Body of pancreas (tissue), 4 donors: Measurements from ENCODE around the gene RNU7-1. TPM values are rescaled to one million over a fixed set of nuclear protein-coding genes. Genes with fewer than 3 reads are reported as not detected.
A peak's percentile ranks its signal among the peaks of the same experiment; 100 is the strongest.

Source experiments
- ATAC-seq: fragments of 150-250 bp; one replicate; pipeline ENCODE4 v1.9.1; 2016
- DNase-seq, 4 donors: peaks; one replicate each; pipeline ENCODE4 v3.0.0-alpha.2; 2019
- H3K27ac ChIP-seq, 4 donors: fragments of 200-600 bp; sonication (generic); 1 replicate in 3 of 4; 2 replicates in 1 of 4; pipeline versions ENCODE4 v1.5.1 to v1.6.1; 2016 to 2019; ENCODE audit warnings: mild to moderate bottlenecking in 1 of 4, mixed read lengths in 1 of 4, moderate library complexity in 1 of 4
- H3K27me3 ChIP-seq, 2 donors: fragments of 200-600 bp; sonication (generic); one replicate each; pipeline ENCODE4 v1.6.0; 2016; ENCODE audit warnings: mild to moderate bottlenecking in 1 of 2
- H3K36me3 ChIP-seq, 2 donors: fragments of 200-600 bp; sonication (generic); replicated peaks in 1 of 2; 2 replicates each; pipeline ENCODE4 v1.5.1; 2016; ENCODE audit warnings: low read depth in 2 of 2; ENCODE audit not compliant: insufficient read depth in 1 of 2
- H3K4me1 ChIP-seq: fragments of 200-600 bp; sonication (generic); one replicate; pipeline ENCODE4 v1.6.0; 2016
- H3K4me3 ChIP-seq, 2 donors: fragments of 200-600 bp; sonication (generic); 1 replicate in 1 of 2; 2 replicates in 1 of 2; pipeline ENCODE4 v1.5.1; 2016 to 2019
- H3K9me3 ChIP-seq, 3 donors: fragments of 200-600 bp; sonication (generic); 1 replicate in 2 of 3; 2 replicates in 1 of 3; pipeline ENCODE4 v1.5.1; 2016
- POLR2A ChIP-seq, 3 donors: fragments of 450-650 bp; IDR thresholded peaks; one replicate each; pipeline ENCODE4 v1.6.1; 2016; ENCODE audit warnings: antibody characterized with exemption in 3 of 3, mild to moderate bottlenecking in 2 of 3
- WGBS, 2 donors: methylation state at CpG; one replicate each; pipeline ENCODE4 v1.1.5; 2017; 5-methylcytosine and 5-hydroxymethylcytosine counted together
- intact Hi-C: fragments of 100-400 bp; cut with DNase I; formaldehyde crosslinking; loops from one replicate; pipeline ENCODE4 v1.15.1; 2023
- total RNA-seq, 2 donors: library from RNA; depleted of rRNA; stranded (reverse); fragments of >200 nt; gene quantifications; one replicate each; pipeline ENCODE4 v1.1.0, GENCODE V29; 2016
- TF ChIP-seq, protein P1 (sequence below), 7 experiments: fragments of 450-650 bp in 4 of 7; fragments of 200-600 bp in 3 of 7; sonication (generic) in 3 of 7; IDR thresholded peaks; one replicate each; pipeline ENCODE4 v1.5.1; 2016 to 2019; ENCODE audit warnings: antibody characterized with exemption in 7 of 7

RNU7-1 gene
- total RNA-seq: not detected

DNA sequence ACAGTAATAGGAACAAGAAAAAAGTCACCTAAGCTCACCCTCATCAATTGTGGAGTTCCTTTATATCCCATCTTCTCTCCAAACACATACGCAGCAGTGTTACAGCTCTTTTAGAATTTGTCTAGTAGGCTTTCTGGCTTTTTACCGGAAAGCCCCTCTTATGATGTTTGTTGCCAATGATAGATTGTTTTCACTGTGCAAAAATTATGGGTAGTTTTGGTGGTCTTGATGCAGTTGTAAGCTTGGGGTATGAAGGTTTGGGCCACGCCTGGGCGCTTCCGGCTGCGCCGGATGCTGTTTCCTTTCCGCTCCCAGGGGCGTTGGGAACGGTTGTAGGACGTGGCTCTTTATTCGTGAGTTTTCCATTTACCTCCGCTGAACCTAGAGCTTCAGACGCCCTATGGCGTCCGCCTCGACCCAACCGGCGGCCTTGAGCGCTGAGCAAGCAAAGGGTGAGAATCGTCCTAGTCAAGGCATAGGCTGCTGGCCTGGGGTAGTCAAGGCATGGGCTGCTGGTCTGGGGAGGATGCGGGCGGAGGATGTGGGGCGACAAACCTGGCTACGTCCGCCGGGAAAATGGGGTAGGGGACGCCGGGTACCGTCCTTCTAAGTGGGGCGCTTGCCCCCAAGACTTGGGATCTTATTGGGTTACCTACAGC lies at the start of gene RNU7-1, which contains the start of gene C12orf57:
Gene RNU7-1, plus strand, starts transcription at position 95 of the 659 bp plus-strand sequence.
Gene C12orf57, plus strand, starts transcription at position 301 of the 659 bp plus-strand sequence. Its CDS starts 100 bp downstream, at position 401.
- intact Hi-C loops: no loop called here
- ATAC-seq: peak; percentile 53
- Histone ChIP-seq H3K27me3 (no peaks in the 10 kb centered on the region), H3K4me3 (peak within 1 kb of the TSS; percentile 54 to 81), H3K27ac (peak within 1 kb of the TSS; percentile 89 to 98 (median 93)), H3K9me3 (no peaks in the 10 kb centered on the region), H3K4me1 (peaks cover 39% of the 10 kb centered on the region), H3K36me3 (no peaks in the 10 kb centered on the region)
- peak; percentile 82 to 100 (median 100) for TF ChIP-seq POLR2A (IDR thresholded peaks at IDR 0.05)
- TF ChIP-seq, protein P1, sequence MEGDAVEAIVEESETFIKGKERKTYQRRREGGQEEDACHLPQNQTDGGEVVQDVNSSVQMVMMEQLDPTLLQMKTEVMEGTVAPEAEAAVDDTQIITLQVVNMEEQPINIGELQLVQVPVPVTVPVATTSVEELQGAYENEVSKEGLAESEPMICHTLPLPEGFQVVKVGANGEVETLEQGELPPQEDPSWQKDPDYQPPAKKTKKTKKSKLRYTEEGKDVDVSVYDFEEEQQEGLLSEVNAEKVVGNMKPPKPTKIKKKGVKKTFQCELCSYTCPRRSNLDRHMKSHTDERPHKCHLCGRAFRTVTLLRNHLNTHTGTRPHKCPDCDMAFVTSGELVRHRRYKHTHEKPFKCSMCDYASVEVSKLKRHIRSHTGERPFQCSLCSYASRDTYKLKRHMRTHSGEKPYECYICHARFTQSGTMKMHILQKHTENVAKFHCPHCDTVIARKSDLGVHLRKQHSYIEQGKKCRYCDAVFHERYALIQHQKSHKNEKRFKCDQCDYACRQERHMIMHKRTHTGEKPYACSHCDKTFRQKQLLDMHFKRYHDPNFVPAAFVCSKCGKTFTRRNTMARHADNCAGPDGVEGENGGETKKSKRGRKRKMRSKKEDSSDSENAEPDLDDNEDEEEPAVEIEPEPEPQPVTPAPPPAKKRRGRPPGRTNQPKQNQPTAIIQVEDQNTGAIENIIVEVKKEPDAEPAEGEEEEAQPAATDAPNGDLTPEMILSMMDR (IDR thresholded peaks at IDR 0.05): no peak
- WGBS, 2 donors: 0% methylated on average over 13 to 28 of the region's 31 CpGs
- peak; percentile 78 to 85 (median 81) for DNase-seq

DNA sequence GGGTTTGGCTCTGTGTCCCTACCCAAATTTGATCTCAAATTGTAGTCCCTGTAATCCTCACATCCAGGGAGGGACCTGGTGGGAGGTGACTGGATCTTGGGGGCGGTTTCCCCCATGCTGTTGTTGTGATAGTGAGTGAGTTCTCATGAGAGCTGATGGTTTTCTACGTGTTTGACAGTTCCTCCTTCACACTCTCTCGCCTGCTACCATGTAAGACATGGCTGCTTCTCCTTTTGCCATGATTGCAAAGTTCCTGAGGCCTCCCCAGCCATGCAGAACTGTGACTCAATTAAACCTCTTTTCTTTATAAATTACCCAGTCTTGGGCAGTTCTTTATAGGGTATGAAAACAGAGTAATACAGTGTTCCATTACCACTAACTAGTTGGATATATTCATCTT lies 49.3 kb upstream of the RNU7-1 start:
- Histone ChIP-seq H3K4me1 (peaks cover 13% of the 10 kb centered on the region), H3K27ac (no peak overlapping the region), H3K9me3 (no peaks in the 10 kb centered on the region), H3K4me3 (no peak overlapping the region), H3K36me3 (no peaks in the 10 kb centered on the region), H3K27me3 (no peaks in the 10 kb centered on the region)
- ATAC-seq: no peak
- TF ChIP-seq, protein P1 (IDR thresholded peaks at IDR 0.05): no peak
- TF ChIP-seq POLR2A (IDR thresholded peaks at IDR 0.05): no peak
- DNase-seq: no peak
- intact Hi-C loops: no loop called here
- WGBS, 2 donors: 59 to 78% methylated on average over 3 of the region's 3 CpGs

DNA sequence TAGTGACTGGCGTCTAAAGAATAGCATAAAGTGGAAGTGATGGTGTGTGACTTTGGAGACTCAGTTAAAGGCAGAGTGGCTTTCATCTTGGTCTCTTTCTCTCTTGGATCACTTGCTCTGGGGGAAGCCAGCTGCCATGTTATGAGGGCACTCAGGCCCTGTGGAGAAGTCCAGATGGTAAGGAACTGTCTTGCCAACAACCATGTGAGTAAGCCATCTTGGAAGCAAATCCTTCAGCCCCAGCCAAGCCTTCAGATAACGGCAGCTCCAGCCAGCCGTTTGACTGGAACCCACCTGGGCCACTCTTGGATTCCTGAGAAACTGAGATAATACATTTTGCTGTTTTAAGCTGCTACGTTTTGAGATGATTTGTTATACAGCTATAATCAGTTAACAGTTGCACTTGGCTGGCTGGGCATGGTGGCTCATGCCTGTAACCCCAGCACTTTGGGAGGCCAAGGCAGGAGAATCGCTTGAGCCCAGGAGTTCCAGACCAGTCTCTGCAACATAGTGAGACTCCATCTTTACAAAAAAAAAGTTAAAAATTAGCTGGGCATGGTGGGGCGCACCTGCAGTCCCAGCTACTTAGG lies 46.7 kb upstream of the RNU7-1 start:
- ATAC-seq: peak; percentile 23
- TF ChIP-seq, protein P1 (IDR thresholded peaks at IDR 0.05): no peak
- no peak for TF ChIP-seq POLR2A (IDR thresholded peaks at IDR 0.05)

DNA sequence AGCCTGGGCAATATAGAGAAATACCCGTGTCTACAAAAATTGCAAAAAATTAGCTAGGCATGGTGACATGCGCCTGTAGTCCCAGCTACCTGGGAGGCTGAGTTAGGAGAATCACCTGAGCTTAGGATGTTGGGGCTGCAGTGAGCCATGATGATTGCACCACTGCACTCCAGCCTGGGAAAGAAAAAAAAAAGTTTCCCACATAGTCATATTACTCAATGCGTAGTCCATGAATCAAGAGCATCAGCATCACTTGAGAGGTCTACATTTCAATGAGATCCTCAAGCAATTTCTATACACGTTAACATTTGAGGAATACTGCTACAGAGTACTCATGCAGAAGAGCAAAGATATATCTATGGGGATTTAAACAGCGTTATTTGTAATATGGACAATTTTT lies 44.2 kb upstream of the RNU7-1 start:
- Histone ChIP-seq H3K27me3 (no peaks in the 10 kb centered on the region), H3K27ac (peak overlapping the region in 1 of 4 donors; percentile 78), H3K4me3 (no peak overlapping the region), H3K9me3 (no peaks in the 10 kb centered on the region), H3K4me1 (peaks cover 21% of the 10 kb centered on the region), H3K36me3 (no peaks in the 10 kb centered on the region)
- DNase-seq: no peak
- intact Hi-C loops: no loop called here
- no peak for ATAC-seq
- no peak for TF ChIP-seq POLR2A (IDR thresholded peaks at IDR 0.05)
- TF ChIP-seq, protein P1 (IDR thresholded peaks at IDR 0.05): no peak
- 65 to 70% methylated on average over 5 of the region's 5 CpGs for WGBS, 2 donors

More for the DNA sequence above, 46.7 kb upstream of the RNU7-1 start:
- Histone ChIP-seq H3K4me3 (no peak overlapping the region), H3K27me3 (no peaks in the 10 kb centered on the region), H3K36me3 (no peaks in the 10 kb centered on the region), H3K9me3 (no peaks in the 10 kb centered on the region), H3K4me1 (peaks cover 15% of the 10 kb centered on the region), H3K27ac (no peak overlapping the region)
- WGBS, 2 donors: 62 to 67% methylated on average over 6 of the region's 6 CpGs
- intact Hi-C loops: no loop called here
- peak in 2 of 4 donors; percentile 21 to 63 for DNase-seq
